ENCODE data around the gene HYAL1.

Gene HYAL1

GRCh38 chr3:50322115-50322385 is 18.7 kb upstream of the HYAL1 start:
- Histone ChIP-seq H3K9ac (ENCODE audit: low read depth, low read length, poor library complexity, severe bottlenecking) (no peak overlapping the region), H2AFZ (ENCODE audit: low read length) (0 out of 2 replicates have a peak overlapping the region, but pooled peaks have one; percentile 98), H3K79me2 (ENCODE audit: insufficient read depth, low read length) (peaks cover 38% of the 10 kb centered on the region), H3K4me3 (ENCODE audit: low read length, poor library complexity, severe bottlenecking) (peak overlapping the region; percentile 78), H3K27me3 (ENCODE audit: insufficient read depth, low read length, poor library complexity, severe bottlenecking) (no peaks in the 10 kb centered on the region), H3F3A (ENCODE audit: low read depth) (no peaks in the 10 kb centered on the region), H4K20me1 (ENCODE audit: insufficient read depth, low read length, poor library complexity, severe bottlenecking) (peaks cover 16% of the 10 kb centered on the region), H3K4me2 (ENCODE audit: low read depth, low read length, poor library complexity, severe bottlenecking) (peak overlapping the region; percentile 95), H3K36me3 (ENCODE audit: insufficient read depth, low read length) (no peaks in the 10 kb centered on the region), H3K4me1 (ENCODE audit: insufficient read depth, low read length, poor library complexity, severe bottlenecking) (peaks cover 38% of the 10 kb centered on the region), H3K9me3 (ENCODE audit: insufficient read depth, low read depth, low read length) (no peaks in the 10 kb centered on the region), H3K9me2 (replicated peaks; ENCODE audit: low read depth, low read length) (no peaks in the 10 kb centered on the region)
- TF ChIP-seq EZH2phosphoT487 (IDR thresholded peaks at IDR 0.05; ENCODE audit: borderline replicate concordance) (no peak), CTCF (conservative IDR thresholded peaks at IDR 0.05; ENCODE audit: low read length) (no peak)

GRCh38 chr3:50321336-50322114 is 18.2 kb upstream of the HYAL1 start:
- peak overlapping the region; percentile 98 for H2AFZ ChIP-seq (ENCODE audit: low read length)
- H3K4me1 ChIP-seq (ENCODE audit: insufficient read depth, low read length, poor library complexity, severe bottlenecking), result peaks cover 38% of the 10 kb centered on the region
- H4K20me1 ChIP-seq (ENCODE audit: insufficient read depth, low read length, poor library complexity, severe bottlenecking), result peaks cover 15% of the 10 kb centered on the region
- peak overlapping the region; percentile 95 for H3K4me2 ChIP-seq (ENCODE audit: low read depth, low read length, poor library complexity, severe bottlenecking)
- H3K4me3 ChIP-seq (ENCODE audit: low read length, poor library complexity, severe bottlenecking), result peak overlapping the region; percentile 78
- H3K9me2 ChIP-seq (replicated peaks; ENCODE audit: low read depth, low read length), result no peaks in the 10 kb centered on the region
- TF ChIP-seq EZH2phosphoT487 (IDR thresholded peaks at IDR 0.05; ENCODE audit: borderline replicate concordance) (no peak), CTCF (conservative IDR thresholded peaks at IDR 0.05; ENCODE audit: low read length) (peak; percentile 58)
- no peaks in the 10 kb centered on the region for H3K27me3 ChIP-seq (ENCODE audit: insufficient read depth, low read length, poor library complexity, severe bottlenecking)
- H3F3A ChIP-seq (ENCODE audit: low read depth), result no peaks in the 10 kb centered on the region
- no peaks in the 10 kb centered on the region for H3K36me3 ChIP-seq (ENCODE audit: insufficient read depth, low read length)
- H3K9me3 ChIP-seq (ENCODE audit: insufficient read depth, low read depth, low read length), result no peaks in the 10 kb centered on the region
- peak overlapping the region; percentile 77 for H3K9ac ChIP-seq (ENCODE audit: low read depth, low read length, poor library complexity, severe bottlenecking)
- H3K79me2 ChIP-seq (ENCODE audit: insufficient read depth, low read length), result peaks cover 33% of the 10 kb centered on the region

GRCh38 chr3:50320853-50321335 is 17.5 kb upstream of the HYAL1 start:
- peak overlapping the region; percentile 95 for H3K4me2 ChIP-seq (ENCODE audit: low read depth, low read length, poor library complexity, severe bottlenecking)
- H4K20me1 ChIP-seq (ENCODE audit: insufficient read depth, low read length, poor library complexity, severe bottlenecking), result peaks cover 15% of the 10 kb centered on the region
- H3K27me3 ChIP-seq (ENCODE audit: insufficient read depth, low read length, poor library complexity, severe bottlenecking), result no peaks in the 10 kb centered on the region
- peak overlapping the region; percentile 98 for H2AFZ ChIP-seq (ENCODE audit: low read length)
- H3K4me1 ChIP-seq (ENCODE audit: insufficient read depth, low read length, poor library complexity, severe bottlenecking), result peaks cover 39% of the 10 kb centered on the region
- H3K79me2 ChIP-seq (ENCODE audit: insufficient read depth, low read length), result peaks cover 29% of the 10 kb centered on the region
- no peaks in the 10 kb centered on the region for H3K9me2 ChIP-seq (replicated peaks; ENCODE audit: low read depth, low read length)
- H3K9ac ChIP-seq (ENCODE audit: low read depth, low read length, poor library complexity, severe bottlenecking), result peak overlapping the region; percentile 77
- H3K9me3 ChIP-seq (ENCODE audit: insufficient read depth, low read depth, low read length), result no peaks in the 10 kb centered on the region
- H3K4me3 ChIP-seq (ENCODE audit: low read length, poor library complexity, severe bottlenecking), result peak overlapping the region; percentile 78
- TF ChIP-seq EZH2phosphoT487 (IDR thresholded peaks at IDR 0.05; ENCODE audit: borderline replicate concordance), result no peak
- TF ChIP-seq CTCF (conservative IDR thresholded peaks at IDR 0.05; ENCODE audit: low read length), result no peak
- H3K36me3 ChIP-seq (ENCODE audit: insufficient read depth, low read length), result no peaks in the 10 kb centered on the region
- H3F3A ChIP-seq (ENCODE audit: low read depth), result no peaks in the 10 kb centered on the region
